Activated effector memory CD4-positive, alpha-beta T cell treated with anti-CD3 and anti-CD28 coated beads, Interleukin-2, amount 50 U/mL, for 16 hours (primary cell): ENCODE results near the gene PATL1.
"Not testable (repeated sequence)": the region's sequence is repeated elsewhere in the genome, so short reads cannot be mapped to it uniquely, and the experiment has no call there.

Experiments
- DNase-seq: peaks from one replicate; pipeline ENCODE4 v3.0.0-alpha.2; 2020

PATL1 gene

GRCh38 chr11:59673291-59673690 lies 4.5 kb upstream of the PATL1 start:
- no peak for DNase-seq

- DNase-seq: no peak
Observed at GRCh38 chr11:59671471-59671870, 2.6 kb upstream of the PATL1 start.

GRCh38 chr11:59669611-59670009 lies 773 bp upstream of the PATL1 start:
- no peak for DNase-seq

DNA sequence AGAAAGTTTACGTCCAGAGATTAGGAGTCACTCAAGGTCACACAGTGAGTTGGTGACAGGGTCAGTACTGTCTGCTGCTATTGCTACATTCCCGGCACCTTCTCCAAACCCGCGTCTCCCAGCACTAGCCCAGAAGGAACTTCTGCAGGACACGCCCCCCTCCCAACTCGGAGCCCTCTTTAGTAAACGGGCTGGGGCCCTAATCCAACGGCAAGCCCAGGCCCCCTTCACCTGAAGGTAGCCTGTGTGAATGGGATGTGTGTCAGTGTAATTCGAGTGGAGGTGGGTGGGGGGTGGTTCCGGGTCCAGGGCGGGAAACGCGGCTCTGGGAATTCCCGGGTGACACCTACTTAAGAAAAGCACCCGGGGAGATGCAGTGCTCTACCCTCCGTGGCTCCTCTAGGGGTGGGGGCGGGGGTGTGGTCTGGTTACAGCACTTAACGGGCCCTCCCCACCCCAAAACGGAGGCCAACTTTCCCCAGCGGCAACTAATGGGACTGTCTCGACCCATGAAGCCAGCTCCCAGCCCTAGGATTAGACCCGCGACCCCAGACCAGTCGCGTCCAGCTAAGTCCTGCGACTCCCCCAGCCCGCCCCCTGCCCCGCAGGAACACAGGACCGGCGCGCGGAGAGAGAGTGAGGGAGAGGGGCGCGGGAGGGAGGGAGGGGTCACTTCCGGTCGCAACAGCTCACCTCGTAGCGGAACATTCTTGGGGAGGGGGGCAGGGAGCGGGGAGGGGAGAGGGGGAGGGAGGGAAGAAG lies 468 bp downstream of the PATL1 start:
- DNase-seq: peak; percentile 89

GRCh38 chr11:59667812-59668187 lies 1.0 kb downstream of the PATL1 start:
- DNase-seq: no peak

- no peak for DNase-seq
Observed at GRCh38 chr11:59666969-59667368, 1.9 kb downstream of the PATL1 start.

GRCh38 chr11:59660621-59661020 lies 8.2 kb downstream of the PATL1 start:
- no peak for DNase-seq

DNA sequence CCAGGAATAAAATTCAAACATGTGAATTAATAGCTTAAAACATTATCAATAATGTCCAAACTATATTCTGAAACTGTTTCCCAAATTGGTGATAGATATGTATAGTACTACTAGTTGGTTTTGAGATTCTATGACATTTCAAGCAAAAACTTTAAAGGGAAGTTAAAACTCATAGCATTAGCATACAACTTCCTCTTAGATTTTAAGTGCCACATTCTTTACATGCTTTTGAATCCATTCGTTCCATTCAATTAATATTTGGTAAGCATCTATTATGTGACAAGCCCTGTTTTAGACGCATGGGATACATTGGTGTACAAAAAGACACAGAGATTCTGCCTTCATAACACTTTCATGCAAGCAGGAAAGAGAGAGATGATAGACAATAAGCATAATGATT lies 8.9 kb downstream of the PATL1 start:
- no peak for DNase-seq

GRCh38 chr11:59658036-59658435 lies 10.8 kb downstream of the PATL1 start:
- no peak for DNase-seq

DNA sequence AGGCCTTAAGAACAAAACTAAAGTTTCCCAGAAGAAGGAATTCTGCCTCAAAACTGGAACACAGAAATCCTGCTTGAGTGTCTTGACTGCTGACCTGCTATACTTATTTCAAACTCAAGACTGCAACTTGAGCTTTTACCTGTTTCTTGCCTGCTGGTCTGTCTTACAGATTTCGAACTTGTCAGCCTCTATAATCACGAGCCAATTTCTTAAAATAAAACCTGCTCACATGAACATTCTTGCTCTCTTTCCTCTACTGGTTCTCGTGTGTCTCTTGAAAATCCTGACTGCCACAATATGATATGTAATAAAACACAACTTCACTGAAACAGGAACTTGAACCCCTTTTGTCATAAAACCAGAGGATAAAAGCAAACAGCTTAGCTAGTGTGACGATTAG lies 13.9 kb downstream of the PATL1 start:
- DNase-seq: no peak

GRCh38 chr11:59647245-59647980 lies 21.4 kb downstream of the PATL1 start:
- no peak for DNase-seq

GRCh38 chr11:59644528-59644927 lies 24.3 kb downstream of the PATL1 start:
- DNase-seq: no peak

- no peak for DNase-seq
Observed at GRCh38 chr11:59643390-59643789, 25.4 kb downstream of the PATL1 start.

DNA sequence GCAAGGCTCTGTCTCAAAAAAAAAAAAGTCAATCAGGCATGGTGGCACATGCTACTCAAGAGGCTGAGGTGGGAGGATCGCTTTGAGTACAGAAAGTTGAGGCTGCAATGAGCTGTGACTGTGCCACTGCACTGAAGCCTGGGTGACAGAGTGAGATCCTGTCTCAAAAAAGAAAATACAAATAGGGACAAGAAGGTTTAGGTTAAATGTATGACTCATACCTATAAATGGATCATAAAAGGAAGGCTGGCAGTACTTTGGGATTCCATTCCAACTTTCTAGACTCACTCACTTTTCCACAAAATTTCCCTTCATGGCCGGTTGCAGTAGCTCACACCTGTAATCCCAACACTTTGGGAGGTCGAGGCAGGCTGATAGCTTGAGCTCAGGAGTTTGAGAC lies 27.7 kb downstream of the PATL1 start:
- no peak for DNase-seq

GRCh38 chr11:59630493-59630892 lies 38.3 kb downstream of the PATL1 start:
- DNase-seq: no peak

DNA sequence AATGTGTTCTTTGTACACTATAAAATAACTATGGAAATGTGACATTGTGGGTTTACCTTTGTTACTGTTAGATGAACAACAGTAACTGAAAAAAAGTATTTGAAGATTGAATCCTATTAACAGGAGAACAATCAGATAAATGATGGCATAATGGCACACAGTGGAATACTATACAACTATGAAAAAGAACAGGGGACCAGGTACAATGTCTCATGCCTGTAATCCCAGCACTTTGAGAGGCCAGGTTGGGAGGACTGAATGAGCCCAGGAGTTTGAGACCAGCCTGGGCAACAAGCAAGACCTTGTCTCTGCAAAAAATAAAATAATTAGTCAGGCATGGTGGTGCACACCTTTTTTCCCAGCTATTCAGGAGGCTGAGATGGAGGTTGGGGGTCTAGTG lies 38.8 kb downstream of the PATL1 start:
- DNase-seq: no peak

DNA sequence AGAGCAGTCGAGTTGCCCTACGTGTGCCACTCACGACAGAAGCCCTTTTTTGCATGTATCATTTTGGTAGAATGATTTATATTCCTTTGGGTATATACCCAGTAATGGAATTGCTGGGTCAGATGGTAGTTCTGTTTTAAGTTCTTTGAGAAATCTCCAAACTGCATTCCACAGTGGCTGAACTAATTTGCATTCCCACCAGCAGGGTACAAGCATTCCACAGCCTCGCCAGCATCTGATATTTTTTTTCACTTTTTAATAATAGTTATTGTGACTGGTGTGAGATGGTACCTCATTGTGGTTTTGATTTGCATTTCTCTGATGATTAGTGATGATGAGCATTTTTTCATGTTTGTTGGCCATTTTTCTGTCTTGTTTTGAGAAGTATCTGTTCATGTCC lies 41.9 kb downstream of the PATL1 start:
- not testable (repeated sequence) for DNase-seq

DNA sequence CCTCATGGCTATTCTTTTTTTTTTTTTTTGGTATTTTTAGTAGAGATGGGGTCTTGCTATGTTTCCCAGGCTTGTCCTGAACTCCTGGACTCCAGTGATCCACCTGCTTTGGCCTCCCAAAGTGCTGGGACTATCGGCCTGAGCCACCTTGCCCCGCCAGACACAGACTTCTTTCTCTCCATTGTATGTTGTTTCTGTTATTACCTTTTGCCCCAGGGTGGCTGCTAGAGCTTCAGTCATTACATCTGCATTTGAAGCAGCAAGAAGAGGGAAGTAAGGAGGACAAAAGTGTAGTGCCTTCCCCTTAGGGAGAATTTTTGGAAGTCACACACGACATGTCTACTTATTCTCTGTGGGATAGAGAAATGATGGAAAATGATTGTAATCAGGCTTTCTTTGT lies 43.1 kb downstream of the PATL1 start:
- no peak for DNase-seq

- no peak for DNase-seq
Observed at GRCh38 chr11:59617876-59618275, 51.0 kb downstream of the PATL1 start.

DNA sequence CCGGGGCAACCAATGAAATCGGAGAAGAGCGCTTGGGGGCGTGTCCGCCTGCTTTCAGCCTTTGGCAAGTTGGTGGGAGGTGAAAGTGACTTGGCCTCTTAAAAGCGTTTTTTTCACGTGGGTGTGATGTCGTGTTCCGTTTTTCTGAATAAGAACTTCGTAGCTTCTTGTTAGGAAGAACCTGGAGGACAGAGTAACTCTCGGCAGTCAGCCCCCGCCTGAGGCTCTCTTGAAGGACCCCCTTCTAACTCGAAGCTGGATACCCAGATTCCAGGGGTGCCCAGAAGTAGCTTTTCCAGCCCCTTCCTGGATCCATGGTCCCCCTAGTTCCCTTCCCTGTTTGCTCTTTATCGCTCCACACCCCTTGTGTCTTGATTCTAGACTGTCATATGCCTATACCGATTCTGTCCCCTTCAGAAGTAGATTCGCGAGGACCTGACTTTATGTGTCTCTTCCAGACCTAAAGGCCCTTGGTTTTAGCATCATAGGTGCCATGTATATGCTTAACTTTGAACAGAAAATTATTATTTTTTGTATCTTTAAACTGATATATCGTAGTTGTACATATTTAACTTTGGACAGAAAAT lies 52.3 kb downstream of the PATL1 start:
- DNase-seq: no peak

DNA sequence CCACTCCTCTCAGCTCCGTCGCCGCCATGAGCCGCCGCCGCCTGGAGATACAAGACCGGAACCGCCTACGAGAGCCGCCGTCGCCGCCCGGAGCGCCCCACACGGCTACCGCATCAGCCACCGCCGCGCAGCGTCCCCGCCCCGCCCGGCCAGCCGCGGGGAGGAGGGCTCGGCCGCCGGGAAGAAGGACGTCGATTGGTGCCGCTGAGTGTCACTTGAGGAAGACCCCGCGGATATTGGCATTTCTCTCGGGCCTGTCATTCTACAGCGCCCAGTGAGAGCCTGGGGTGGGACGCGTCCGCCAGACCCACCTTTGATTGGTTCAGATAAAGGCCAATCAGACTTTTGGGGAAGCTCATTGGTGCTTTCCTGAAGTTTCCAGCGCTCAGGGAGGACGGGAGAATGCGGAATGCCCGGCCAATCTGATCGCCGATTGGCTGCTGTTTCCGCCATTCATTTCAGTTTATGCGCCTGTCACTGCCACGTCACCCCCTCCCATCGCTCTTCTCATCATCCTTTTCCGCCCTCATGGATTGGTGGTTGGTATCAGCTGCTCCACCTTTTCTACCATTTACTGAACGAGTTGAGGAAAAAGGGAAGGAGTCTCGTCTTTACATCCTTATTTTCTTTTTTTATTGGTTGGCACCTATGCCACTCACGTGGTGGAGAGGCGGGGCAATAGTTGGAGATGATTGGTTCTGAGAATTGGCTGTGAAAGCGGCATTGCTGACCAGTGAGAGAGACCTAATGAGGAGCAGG lies 53.0 kb downstream of the PATL1 start, which contains the start of gene OSBP:
Gene OSBP, minus strand, starts transcription at position 138 of the 759 bp plus-strand sequence. Its CDS starts 110 bp downstream, at position 28.
- peak; percentile 99 for DNase-seq

DNA sequence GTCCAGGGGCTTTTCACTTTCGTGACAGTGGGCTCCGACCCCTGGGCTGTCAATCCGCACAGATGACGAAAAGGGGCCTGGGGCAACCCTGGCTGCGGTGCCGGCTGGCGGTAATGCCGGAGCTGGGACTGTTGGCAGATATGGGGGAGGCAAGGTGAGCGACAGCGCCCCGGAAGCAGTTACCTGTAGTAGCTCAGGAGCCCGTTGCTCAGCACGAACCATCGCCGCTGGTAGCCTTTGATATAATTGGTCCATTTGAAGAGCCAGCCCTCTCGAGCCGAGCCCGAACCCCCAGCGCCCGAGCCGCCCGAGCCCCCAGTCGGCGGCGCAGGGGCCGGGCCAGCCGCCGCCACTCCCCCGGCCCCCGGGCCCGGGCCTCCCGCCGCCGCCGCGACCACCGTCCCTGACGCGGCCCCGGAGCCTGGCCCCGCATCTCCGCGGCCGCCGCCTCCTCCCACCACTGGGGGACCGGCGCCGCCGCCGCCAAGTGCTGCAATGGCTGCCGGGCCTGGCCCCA lies 53.7 kb downstream of the PATL1 start:
- peak; percentile 89 for DNase-seq
